OCI-LY7 (cell line): ENCODE data around the gene GTF3C1.

ENCODE experiments used
- CTCF ChIP-seq: fragments of 200-600 bp; sonication (generic); conservative IDR thresholded peaks from 2 replicates; pipeline ENCODE4 v1.5.1; 2014; ENCODE audit warnings: mild to moderate bottlenecking, antibody characterized with exemption, low read length, moderate library complexity, mixed read lengths
- EZH2phosphoT487 ChIP-seq: fragments of 200-600 bp; sonication (generic); IDR thresholded peaks from 2 replicates; pipeline ENCODE4 v1.6.1; 2018; ENCODE audit warnings: low read depth, borderline replicate concordance, mild to moderate bottlenecking, mixed run types, antibody characterized with exemption, low read length, moderate library complexity, mixed read lengths

GRCh38 chr16:27595475-27595874 lies 45.8 kb upstream of the GTF3C1 start:
- TF ChIP-seq CTCF (no peak), EZH2phosphoT487 (no peak)
